Left lobe of liver (tissue), 2 donors: ENCODE data around the gene SLC24A3. TPM values are rescaled to one million over a fixed set of nuclear protein-coding genes. Genes with fewer than 3 reads are reported as not detected.
A peak's percentile ranks its signal among the peaks of the same experiment; 100 is the strongest.
"Not testable (repeated sequence)": the region's sequence is repeated elsewhere in the genome, so short reads cannot be mapped to it uniquely, and the experiment has no call there.

Source experiments
- ATAC-seq: fragments of 200-7000 bp; cut with Tn5 transposase; one replicate; pipeline ENCODE4 v1.9.1; 2020; ENCODE audit warnings: mild to moderate bottlenecking, moderate library complexity
- DNase-seq: peaks from one replicate; pipeline ENCODE4 v3.0.0-alpha.2; 2020; ENCODE audit warnings: low spot score
- total RNA-seq: library from RNA; stranded (reverse); gene quantifications from one replicate; pipeline ENCODE4 v1.2.1, GENCODE V29; 2021
- donor health status: DM: no; HTN: no; CAD: no; lungs with moderate emphysema.
- donor health status: DM: no; HTN: yes; CAD: no.

Gene SLC24A3
- total RNA-seq, 1 donor from 2014 or later: 0.35 TPM

DNA sequence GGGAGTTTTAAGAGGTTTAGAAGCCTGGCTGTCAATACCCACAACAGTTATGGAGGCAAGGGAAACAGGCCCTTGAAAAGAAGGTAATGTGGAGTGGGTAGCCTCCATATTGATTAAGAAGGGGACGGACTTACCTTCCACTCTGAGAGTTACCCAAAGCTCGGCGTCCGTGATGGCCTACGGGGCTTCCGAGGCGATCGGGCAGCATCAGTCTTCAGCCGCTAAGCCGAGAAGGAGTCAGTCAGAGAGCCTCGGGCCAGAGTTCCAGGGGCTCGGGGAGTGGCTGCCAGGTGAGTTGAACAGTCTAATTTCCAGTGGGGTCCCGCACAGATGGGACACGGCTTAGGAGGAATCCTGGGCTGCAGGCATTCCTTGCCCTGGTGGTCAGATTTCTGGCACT lies 541.8 kb downstream of the SLC24A3 start:
- not testable (repeated sequence) for DNase-seq, ATAC-seq

DNA sequence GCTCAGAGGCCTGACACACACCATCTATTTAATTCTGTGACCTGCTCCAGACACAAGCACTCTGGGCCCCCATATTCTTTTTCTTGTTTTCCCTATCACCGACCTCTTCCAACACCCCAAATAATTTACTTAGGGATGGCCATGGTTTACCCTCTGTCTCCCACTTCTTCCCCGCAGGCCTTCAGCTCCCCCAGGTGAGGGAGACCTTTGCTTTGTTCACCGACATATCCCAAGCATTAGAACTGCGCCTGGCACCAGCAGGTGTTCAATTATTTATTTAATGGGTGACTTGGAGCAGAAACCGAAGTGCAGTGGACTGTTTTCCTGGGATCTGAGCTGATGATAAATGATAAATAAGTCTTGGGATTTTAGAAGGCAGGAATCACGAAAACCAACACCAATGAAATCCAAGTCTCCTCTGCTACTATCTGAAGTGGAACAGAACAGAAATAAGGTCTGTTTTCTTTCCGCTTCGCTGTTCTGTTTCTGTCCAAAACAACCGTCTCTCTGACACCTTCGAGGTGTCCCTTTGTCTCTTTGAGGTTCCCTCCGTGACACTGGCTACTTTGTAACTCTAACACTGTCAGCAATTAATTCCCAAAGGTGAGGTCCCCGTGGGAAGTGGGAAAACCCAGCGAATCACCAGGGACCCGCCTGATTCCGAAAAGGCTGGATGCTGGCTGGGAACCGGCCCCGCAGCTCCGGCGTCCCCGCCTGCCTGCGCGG lies 544.5 kb downstream of the SLC24A3 start:
- ATAC-seq: no peak
- DNase-seq: no peak

DNA sequence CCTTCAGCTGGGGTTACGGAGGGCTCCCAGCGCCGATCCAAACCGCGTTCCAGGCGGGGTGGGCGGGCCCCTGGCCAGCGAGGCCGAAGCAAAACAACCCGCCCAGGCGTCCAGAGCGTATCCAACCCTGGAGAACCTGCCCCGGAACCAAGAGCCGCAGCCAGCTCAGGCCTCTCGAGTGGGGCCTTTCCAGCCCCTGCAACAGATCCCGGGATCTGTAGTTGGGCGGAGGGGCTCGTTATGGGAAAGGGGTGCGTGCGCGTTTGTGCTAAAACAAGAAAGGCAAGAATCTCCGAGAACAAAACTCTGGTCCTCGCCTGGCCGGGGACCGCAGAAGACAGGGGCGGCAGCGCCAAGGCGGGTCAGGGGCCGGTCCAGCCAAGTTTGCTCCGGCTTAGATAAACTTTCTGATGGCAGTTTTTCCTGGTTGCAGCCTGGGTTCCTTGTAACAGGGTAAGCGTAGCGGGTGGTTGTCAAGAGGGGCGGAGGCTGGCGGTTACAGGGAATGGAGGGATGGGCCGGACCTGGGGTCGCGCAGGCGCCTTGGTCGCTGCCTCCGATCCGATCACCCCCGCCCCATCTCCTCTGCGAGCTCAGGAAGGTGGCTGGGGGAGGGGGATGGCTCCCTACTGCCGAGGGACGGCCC lies 545.2 kb downstream of the SLC24A3 start:
- DNase-seq: peak; percentile 86
- ATAC-seq: peak; percentile 73

DNA sequence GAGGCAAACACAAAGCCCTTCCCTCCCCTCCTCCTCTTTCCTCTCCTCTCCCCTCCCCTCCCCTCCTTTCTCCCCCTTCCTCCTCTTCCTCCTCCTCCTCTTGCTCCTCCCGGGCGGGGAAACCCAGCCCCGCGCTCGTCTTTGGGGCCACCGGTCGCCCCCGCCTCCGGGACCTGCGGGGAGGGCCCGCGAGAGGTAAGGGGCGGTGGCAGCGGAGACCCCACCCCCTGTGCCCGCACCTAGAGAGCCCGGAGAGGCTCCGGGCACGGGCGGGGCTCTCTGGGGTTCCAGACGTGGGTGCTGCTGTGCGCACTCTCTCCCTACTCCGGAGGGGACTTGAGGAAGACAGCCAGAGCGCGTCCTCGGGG lies 545.7 kb downstream of the SLC24A3 start, which contains the start of gene RIN2:
TSS of gene RIN2 (plus strand) at position 126 of the 368 bp plus-strand sequence. CDS start 131,344 bp downstream, outside the sequence.
- ATAC-seq (peak; percentile 75), DNase-seq (peak; percentile 88)

DNA sequence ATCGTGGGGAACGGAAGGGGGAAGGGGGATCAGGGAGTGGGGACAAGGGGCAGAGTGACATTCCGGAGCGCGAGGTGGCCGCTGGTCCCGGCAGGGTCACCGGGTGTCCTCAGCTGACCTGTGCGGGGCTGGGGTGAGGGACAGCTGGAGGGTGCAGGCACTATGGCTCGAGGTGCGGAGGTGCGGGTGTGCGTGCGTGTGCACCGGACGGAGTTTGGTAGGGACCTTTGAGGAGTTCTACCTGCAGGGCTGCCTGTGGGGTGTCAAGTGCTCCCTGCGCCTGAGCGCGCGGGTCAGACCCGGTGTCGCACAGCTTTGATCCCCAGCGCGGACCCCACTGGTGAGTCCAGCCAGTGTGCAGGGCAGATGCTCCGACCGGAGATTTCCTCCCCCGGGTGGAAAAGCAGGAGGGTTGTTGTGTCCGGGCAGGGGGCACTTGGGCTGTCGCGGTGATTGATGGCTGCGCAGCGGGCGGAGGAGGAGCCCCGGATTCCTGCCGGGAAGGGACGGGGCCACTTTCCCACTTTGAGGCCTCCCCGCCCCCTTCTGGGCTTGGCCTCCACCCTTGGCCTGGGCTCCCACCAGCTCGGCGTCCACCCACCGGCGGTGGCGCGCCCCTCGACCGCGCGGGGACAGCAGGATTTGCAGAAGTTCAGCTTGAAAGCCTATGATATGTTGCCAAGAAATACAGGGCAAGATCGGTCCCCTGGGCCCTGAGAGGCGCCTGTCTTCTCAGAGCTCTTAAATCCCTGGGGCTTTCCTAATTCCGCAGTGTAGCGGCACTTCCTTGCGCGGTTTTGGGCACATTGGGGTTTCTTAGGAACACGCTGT lies 546.3 kb downstream of the SLC24A3 start:
- DNase-seq (peak; percentile 77), ATAC-seq (peak; percentile 48)

DNA sequence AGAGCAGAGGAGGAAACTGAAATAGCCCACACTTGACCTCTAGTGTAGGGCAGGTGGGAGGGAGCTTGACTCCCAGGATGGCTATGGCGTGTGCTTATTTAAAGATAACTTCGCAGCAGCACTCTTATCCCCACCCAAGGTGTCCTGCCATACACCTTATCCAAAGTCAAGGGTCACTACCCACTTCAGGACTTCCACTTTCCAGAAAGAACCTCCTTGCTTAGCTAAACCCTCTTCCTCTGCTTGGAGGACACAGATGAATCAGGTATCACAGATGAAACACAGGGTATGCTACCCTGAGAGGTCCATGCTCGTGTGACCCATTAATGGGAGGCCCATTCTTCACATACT lies 547.9 kb downstream of the SLC24A3 start:
- DNase-seq: no peak
- ATAC-seq: no peak

DNA sequence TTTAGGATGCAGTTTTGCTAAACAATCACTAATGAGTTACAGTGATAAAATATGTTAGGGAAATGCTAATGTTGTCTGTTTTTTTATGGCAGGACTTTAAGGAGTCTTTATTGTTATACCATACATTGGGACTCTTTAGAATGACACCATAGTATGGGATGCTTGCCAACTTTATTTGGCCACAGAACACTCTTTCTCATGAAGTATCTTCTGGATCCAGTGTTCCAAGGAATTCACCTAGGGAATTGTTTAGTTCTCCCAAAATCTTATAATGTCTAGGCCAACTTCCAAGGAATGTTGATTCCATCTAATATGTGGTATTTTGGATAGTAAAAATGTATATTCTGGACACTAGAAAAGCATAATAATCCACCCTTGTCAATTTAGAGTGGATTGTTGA lies 548.9 kb downstream of the SLC24A3 start:
- DNase-seq (no peak), ATAC-seq (no peak)

DNA sequence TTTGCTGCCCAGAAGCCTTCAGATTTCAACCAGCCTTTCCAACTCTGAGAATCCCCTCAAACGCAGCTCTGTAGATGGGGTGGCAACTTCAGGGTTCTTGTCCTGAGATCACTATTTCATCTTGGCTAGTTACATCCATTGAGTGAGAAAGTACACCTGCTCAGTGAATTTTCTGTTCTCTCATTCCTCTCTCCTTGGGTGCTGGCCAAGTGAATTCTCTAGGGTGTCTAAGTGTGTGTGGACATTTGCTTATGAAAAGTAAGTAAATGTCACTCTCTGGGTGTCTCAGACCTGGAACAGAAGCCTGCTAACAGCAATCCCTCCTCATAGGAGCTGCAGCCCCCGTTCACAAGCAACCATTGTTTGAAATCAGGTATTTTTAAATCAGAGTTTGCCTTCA lies 549.4 kb downstream of the SLC24A3 start:
- ATAC-seq (no peak), DNase-seq (no peak)

DNA sequence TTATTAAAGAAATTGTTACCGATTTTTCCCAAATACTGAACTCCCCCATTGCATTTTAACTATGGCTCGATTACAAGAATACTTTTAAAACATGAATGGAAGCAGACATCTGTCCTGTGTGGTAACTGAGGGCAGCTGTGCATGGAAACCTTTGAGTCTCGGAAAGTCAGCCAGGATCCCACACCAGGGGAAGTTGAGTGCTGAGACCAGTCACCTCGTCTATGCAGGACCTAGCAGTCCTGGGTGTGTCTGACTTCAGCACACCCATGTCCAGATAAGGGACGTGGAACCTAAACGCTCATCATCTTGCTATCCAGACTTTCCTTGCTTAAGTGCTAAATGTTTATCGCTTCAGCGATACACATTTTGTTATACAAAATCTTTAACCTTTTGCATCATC lies 551.8 kb downstream of the SLC24A3 start:
- no peak for DNase-seq
- no peak for ATAC-seq

DNA sequence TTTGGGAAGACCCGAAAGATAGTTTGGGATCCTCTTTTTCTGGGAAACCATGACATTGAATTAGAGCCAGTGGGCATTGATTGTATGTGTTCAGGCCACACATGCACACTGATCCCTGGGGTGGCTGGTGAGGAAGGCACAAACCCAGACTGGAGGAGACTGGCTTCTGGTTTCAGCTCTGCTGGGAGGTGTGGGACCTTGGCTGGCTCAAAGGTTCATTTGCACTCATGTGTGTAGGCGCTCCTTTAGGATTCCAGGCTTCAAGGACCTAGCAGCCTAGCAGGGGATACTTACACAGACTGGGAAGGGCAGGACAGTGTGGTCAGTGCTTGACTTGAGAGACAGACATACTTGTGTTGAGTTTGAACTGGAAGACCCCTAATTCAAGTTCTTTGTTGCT lies 552.8 kb downstream of the SLC24A3 start:
- DNase-seq: no peak
- no peak for ATAC-seq

DNA sequence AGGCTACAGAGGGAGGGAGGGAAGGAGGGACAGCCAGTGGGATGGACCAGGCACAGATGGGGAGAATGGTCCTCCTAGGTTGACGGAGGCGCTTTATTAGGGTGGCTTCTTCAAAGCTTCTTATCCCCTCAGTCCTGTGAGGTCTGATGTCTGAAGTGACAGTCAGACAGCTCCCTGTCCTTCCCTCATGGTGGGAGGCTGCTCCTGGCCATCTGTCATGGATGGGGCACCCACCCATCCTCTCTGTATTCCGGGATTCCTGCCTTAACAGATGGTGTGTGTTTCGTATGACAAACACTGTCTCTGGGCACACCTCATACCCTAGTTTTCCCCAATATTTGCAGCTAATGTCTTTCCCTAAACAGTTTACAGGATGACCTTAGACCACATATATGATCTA lies 553.5 kb downstream of the SLC24A3 start:
- DNase-seq: no peak

DNA sequence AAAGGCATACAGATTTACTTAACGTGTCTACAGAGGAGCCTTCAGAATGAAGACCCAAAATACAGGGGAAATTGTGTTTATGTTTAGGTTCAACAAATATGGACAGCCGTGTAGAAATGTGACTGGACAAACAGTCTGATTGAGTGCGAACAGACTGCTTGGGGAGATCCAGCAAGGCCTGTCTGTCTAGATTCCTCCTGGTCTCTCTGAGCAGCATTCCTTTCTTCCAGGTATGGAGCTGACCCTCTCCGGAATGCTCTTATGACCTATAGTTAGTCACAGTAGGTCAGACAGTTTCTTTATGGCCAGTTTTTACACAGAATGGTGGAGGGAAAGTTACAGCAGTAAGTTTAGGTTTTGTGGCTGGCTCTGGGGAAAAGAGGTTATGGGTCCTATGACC lies 554.6 kb downstream of the SLC24A3 start:
- no peak for ATAC-seq

More for the DNA sequence above, 553.5 kb downstream of the SLC24A3 start:
- no peak for ATAC-seq

DNA sequence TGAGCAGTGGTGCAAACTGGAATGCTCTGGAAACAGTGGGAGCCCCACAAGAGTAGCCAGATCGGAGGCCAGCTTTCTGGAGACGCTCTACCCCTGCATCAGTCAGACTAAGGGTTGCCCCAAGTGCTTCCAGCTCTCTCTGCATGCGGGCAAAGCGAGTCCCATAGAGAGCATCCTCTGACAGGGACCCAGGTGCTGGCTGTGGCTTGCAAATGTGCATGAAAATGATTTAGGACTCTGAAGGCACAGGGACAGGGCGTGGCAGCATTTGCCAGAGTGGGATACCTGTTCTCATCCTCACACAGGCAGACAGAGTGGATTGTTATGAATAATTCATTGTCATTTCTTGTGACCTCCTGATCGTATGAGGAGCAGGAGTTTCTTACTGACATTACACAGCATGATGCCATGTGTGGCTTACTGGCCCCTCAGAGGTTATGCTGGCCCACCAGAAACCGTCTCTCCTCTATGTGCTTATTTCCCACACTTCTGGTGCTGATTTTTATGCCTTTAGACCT lies 555.9 kb downstream of the SLC24A3 start:
- no peak for DNase-seq
- no peak for ATAC-seq

More for the DNA sequence above, 554.6 kb downstream of the SLC24A3 start:
- no peak for DNase-seq

DNA sequence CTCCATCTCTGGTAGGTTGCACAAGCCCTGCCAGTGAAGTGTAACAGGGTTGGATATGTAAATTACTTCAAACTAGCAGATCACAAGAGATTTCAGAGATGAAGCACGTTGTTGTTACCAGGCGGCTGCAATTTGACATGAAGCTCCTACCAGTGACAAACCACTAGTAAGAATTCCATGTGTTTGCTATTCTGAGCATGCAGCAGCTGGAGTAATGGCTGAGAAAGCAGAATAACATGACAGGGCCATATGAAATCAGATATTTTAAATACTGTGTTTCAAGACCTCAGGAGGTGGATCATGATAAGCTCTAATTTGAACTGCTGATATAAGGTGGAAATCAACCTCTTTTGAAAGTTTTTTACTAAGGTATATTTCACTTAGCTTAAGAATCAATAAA lies 557.1 kb downstream of the SLC24A3 start:
- DNase-seq (no peak), ATAC-seq (no peak)

DNA sequence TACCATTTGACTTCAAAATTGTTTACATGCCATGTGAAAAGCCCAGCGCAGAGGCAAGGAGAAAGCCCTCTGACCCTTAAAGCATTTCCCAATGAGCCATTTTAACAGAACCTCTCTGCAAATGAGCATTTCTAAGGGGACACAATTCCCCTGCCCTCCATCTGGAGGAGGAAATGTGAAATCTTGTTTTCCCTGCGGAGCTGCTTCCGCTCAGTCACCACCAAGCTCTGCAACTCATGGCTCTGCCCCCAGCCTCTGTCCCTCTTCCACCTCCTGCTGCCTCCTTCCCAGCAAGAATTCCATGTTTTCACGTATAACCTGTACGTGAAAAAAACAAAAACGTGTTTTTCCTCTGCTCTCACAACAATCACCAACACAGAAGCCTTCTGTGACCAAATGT lies 557.9 kb downstream of the SLC24A3 start:
- DNase-seq (no peak), ATAC-seq (no peak)

DNA sequence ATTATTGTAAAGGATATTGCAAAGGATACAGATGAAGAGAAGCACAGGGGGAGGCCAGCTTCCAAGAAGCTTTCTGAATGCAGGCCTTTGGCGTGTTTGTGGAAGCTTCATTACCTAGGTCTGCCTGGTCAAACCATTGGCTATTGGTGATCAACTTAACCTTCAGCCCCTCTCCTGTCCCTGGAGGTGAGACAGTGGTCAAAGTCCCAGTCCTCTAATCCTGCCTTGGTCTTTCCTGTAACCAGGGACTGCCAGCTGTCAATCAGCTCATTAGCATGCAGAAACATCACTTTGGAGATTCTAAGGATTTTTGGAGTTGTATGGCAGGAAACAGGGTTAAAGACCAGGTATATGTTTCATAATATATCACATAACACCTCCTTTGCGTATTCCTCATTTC lies 558.6 kb downstream of the SLC24A3 start:
- DNase-seq (no peak), ATAC-seq (peak; percentile 27)
